Endothelial cell of umbilical vein (primary cell): ENCODE results near the gene TSNAX. TPM values are rescaled to one million over a fixed set of nuclear protein-coding genes. Genes with fewer than 3 reads are reported as not detected.

ENCODE experiments used
- BruUV-seq: library from RNA; stranded (reverse); fragments of 400-500 nt; replicated peaks from 2 replicates; lab custom pipeline; 2021; lab: Mats Ljungman, UMichigan
- CTCF ChIA-PET: fragments of 300-600, 350-600 bp; sonication (Branson Sonifier 250); formaldehyde crosslinking; loops from one replicate; lab custom pipeline; 2021; ENCODE audit warnings: antibody characterized with exemption, inconsistent platforms; lab: Charles Lee
- POLR2A ChIA-PET: fragments of 300-600, 350-600 bp; sonication (Branson Sonifier 250); formaldehyde crosslinking; loops from one replicate; lab custom pipeline; 2021; ENCODE audit warnings: antibody characterized with exemption, inconsistent platforms; lab: Charles Lee
- DNase-seq: peaks from one replicate; pipeline ENCODE4 v3.0.0-alpha.2; 2011; ENCODE audit warnings: low read depth, low spot score
- FAIRE-seq: peaks from 2 replicates; lab custom pipeline; 2011; peaks lifted over from hg19 to GRCh38; lab: Jason Lieb, UNC
- H2AFZ ChIP-seq: 2 replicates; pipeline ENCODE4 v1.6.0; 2012; ENCODE audit warnings: low read depth, low read length, control low read depth, inconsistent platforms
- H3K27ac ChIP-seq: 2 replicates; pipeline ENCODE4 v1.5.1; 2011; ENCODE audit warnings: low read depth, mild to moderate bottlenecking, control low read depth, low read length, moderate library complexity; ENCODE audit not compliant: insufficient read depth
- H3K27me3 ChIP-seq, 2 experiments: 2 replicates each; pipeline versions ENCODE4 v1.6.0 to v1.6.1; 2011; ENCODE audit warnings: low read length in 2 of 2, mixed read lengths in 1 of 2; ENCODE audit not compliant: control insufficient read depth in 2 of 2, insufficient read depth in 2 of 2
- H3K36me3 ChIP-seq, 2 experiments: 2 replicates in 1 of 2; 3 replicates in 1 of 2; pipeline ENCODE4 v1.5.1; 2011; ENCODE audit warnings: low read length in 2 of 2, mild to moderate bottlenecking in 1 of 2, moderate library complexity in 1 of 2; ENCODE audit not compliant: control insufficient read depth in 2 of 2, insufficient read depth in 2 of 2; ENCODE audit errors: extremely low read depth in 1 of 2
- H3K4me1 ChIP-seq: 3 replicates; pipeline ENCODE4 v1.5.1; 2011; ENCODE audit warnings: mild to moderate bottlenecking, low read length; ENCODE audit not compliant: control insufficient read depth, insufficient read depth; ENCODE audit errors: extremely low read depth
- H3K4me2 ChIP-seq: 2 replicates; pipeline ENCODE4 v1.6.1; 2011; ENCODE audit warnings: low read length, control low read depth, mixed read lengths; ENCODE audit not compliant: insufficient read depth
- H3K4me3 ChIP-seq, 3 experiments: fragments of 200-600 bp in 1 of 3; sonication (generic), shearing (Covaris generic) in 1 of 3; replicated peaks in 1 of 3; 2 replicates each; pipeline ENCODE4 v1.5.1; 2011 to 2016; ENCODE audit warnings: control low read depth in 3 of 3, low read length in 3 of 3, mild to moderate bottlenecking in 2 of 3, inconsistent platforms in 1 of 3, low read depth in 1 of 3, moderate library complexity in 1 of 3; ENCODE audit not compliant: insufficient read depth in 1 of 3
- H3K79me2 ChIP-seq: 2 replicates; pipeline ENCODE4 v1.6.0; 2012; ENCODE audit warnings: low read length, inconsistent platforms; ENCODE audit not compliant: control insufficient read depth, insufficient read depth
- H3K9ac ChIP-seq: replicated peaks from 2 replicates; pipeline ENCODE3; 2011; ENCODE audit warnings: low read length, control low read depth; ENCODE audit not compliant: insufficient read depth; ENCODE audit errors: extremely low read depth
- H3K9me1 ChIP-seq: replicated peaks from 3 replicates; pipeline ENCODE4 v1.6.0; 2011; ENCODE audit warnings: mild to moderate bottlenecking, low read length; ENCODE audit not compliant: control insufficient read depth, insufficient read depth; ENCODE audit errors: extremely low read depth
- H3K9me3 ChIP-seq: replicated peaks from 2 replicates; pipeline ENCODE4 v1.5.1; 2012; ENCODE audit warnings: low read length, inconsistent platforms; ENCODE audit not compliant: control insufficient read depth, insufficient read depth
- H4K20me1 ChIP-seq: replicated peaks from 2 replicates; pipeline ENCODE3; 2011; ENCODE audit warnings: mild to moderate bottlenecking, low read length; ENCODE audit not compliant: control insufficient read depth, insufficient read depth; ENCODE audit errors: extremely low read depth
- MYC ChIP-seq: IDR thresholded peaks from one replicate; pipeline ENCODE4 v1.6.1; 2011; ENCODE audit warnings: mild to moderate bottlenecking, low read depth, low read length
- POLR2AphosphoS5 ChIP-seq: IDR thresholded peaks from 2 replicates; pipeline ENCODE4 v1.6.1; 2012; ENCODE audit warnings: low read depth, mild to moderate bottlenecking, control low read depth, low read length, moderate library complexity; ENCODE audit not compliant: insufficient read depth
- dilution Hi-C: fragments of 300-500 bp; cut with MboI; formaldehyde crosslinking; loops from one replicate; pipeline ENCODE4 v1.15.0; 2019; ENCODE audit warnings: low sequenced_read_pairs; ENCODE audit not compliant: extremely low pct_ligation_motif_present
- intact Hi-C: fragments of 100-400 bp; cut with micrococcal nuclease; formaldehyde crosslinking; loops from one replicate; pipeline ENCODE4 v1.10.0; 2022
- polyA plus RNA-seq, 4 experiments: library from polyadenylated mRNA; depleted of rRNA in 3 of 4; stranded (reverse) in 3 of 4; unstranded in 1 of 4; fragments of >200 nt; gene quantifications; 2 replicates each; pipeline versions ENCODE4 v1.2.1 to v1.2.3, GENCODE V29; 2011 to 2012; ENCODE audit warnings: missing spikeins in 1 of 4
- total RNA-seq: library from RNA; stranded (reverse); gene quantifications from 2 replicates; pipeline ENCODE4 v1.2.3, GENCODE V29; 2021

TSNAX gene
- total and polyA plus RNA-seq, 2 donors (not counting 3 experiments of a cell fraction or from before 2014, with no cell fraction given), result 6.3 to 26.3 TPM

DNA sequence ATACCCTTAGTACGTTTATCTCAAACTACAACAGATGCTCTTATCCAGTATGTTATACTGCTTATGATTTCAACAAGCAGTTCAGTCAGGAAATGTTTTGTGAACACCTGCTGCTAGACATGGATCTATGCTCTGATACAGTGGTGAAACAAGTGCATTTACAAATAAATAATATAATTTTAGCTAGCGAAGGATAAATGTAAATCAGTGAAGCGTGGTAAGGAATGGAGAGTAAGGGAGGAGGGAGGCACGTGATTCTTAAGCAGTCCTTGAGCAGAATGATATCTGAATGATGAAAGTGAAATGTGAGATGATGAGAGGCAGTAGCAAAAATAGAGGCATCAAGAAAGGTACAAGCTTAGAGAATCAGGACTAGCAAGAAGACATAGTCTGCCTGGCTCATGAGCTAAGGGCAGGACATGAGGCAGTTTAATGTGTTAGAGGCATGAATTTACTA, 6.3 kb downstream of the TSNAX start:
- Histone ChIP-seq H3K4me2 (no peak overlapping the region), H3K4me1 (peaks cover 3% of the 10 kb centered on the region), H3K79me2 (peaks cover 15% of the 10 kb centered on the region), H4K20me1 (no peaks in the 10 kb centered on the region), H3K36me3 (peaks cover 0 to 2% of the 10 kb centered on the region in 2 experiments), H3K27ac (no peak overlapping the region), H3K9ac (no peak overlapping the region), H3K4me3 (no peak overlapping the region), H3K27me3 (no peaks in the 10 kb centered on the region), H2AFZ (no peak overlapping the region), H3K9me1 (no peaks in the 10 kb centered on the region), H3K9me3 (no peaks in the 10 kb centered on the region)
- POLR2A ChIA-PET, result no interaction called here
- no TSS peak for BruUV-seq
- CTCF ChIA-PET, result interaction anchor here (2.5 kb wide), 1 partner anchor 10 kb away, joined by 8 read pairs; no protein-coding TSS in a partner anchor
- TF ChIP-seq MYC, result no peak
- intact Hi-C loops, result no loop called here
- no peak for FAIRE-seq
- DNase-seq, result no peak
- dilution Hi-C loops, result no loop called here

DNA sequence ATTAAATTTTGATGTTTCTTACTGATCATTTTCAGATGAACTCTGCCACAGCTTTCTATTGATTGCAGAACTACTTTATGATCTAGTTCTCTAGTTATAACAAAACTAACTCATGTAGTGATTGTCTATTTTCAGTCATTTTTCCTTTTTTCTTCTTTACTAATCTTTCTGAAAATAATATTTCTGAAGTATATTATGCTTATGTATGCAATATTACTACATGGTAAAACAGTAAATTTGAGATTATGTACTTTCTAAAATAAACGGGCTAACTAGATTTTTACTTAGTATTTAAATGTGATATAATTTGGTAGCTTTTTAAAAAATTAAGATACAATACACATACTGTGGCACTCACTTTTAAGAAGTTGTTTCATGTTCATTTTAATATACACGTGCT, 7.6 kb downstream of the TSNAX start:
- intact Hi-C loops (no loop called here), dilution Hi-C loops (no loop called here)
- FAIRE-seq (no peak), DNase-seq (no peak)
- ChIA-PET CTCF (interaction anchor here (2.5 kb wide), 1 partner anchor 9 kb away, joined by 8 read pairs; no protein-coding TSS in a partner anchor), POLR2A (no interaction called here)
- Histone ChIP-seq H3K4me2 (no peak overlapping the region), H3K9ac (no peak overlapping the region), H3K27me3 (no peaks in the 10 kb centered on the region), H4K20me1 (no peaks in the 10 kb centered on the region), H3K9me3 (peaks cover 2% of the 10 kb centered on the region), H3K4me1 (no peaks in the 10 kb centered on the region), H3K4me3 (no peak overlapping the region), H3K79me2 (peaks cover 9% of the 10 kb centered on the region), H3K27ac (no peak overlapping the region), H3K36me3 (peaks cover 0 to 2% of the 10 kb centered on the region in 2 experiments), H2AFZ (no peak overlapping the region), H3K9me1 (no peaks in the 10 kb centered on the region)
- no TSS peak for BruUV-seq
- TF ChIP-seq POLR2AphosphoS5, result no peak
